NCI-H1105 (cell line): ENCODE measurements around the gene PARD3.
A peak's percentile ranks its signal among the peaks of the same experiment; 100 is the strongest.

Experiments used
- DNase-seq: peaks from one replicate; lab custom pipeline; 2025; lab: John Stamatoyannopoulos, UW

Gene PARD3

DNA sequence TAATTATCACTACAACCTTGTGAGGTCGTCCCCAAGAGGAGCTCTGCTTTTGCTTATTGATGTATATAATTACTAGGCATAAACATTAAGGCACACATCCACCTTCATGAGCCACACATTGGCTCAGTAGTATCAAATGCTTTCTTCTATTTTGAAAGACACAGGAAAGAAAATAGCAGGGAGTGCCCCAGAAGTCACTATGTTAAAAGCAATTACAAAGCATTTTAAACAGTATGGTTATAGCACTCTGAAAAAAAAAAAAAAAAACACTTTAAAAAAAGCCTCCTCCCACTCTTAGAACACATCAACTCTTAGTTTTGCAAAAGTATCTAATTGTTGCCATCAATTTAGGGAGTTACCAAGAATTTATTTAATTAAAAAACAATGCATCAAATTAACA is 474.2 kb downstream of the PARD3 start:
- no peak for DNase-seq

DNA sequence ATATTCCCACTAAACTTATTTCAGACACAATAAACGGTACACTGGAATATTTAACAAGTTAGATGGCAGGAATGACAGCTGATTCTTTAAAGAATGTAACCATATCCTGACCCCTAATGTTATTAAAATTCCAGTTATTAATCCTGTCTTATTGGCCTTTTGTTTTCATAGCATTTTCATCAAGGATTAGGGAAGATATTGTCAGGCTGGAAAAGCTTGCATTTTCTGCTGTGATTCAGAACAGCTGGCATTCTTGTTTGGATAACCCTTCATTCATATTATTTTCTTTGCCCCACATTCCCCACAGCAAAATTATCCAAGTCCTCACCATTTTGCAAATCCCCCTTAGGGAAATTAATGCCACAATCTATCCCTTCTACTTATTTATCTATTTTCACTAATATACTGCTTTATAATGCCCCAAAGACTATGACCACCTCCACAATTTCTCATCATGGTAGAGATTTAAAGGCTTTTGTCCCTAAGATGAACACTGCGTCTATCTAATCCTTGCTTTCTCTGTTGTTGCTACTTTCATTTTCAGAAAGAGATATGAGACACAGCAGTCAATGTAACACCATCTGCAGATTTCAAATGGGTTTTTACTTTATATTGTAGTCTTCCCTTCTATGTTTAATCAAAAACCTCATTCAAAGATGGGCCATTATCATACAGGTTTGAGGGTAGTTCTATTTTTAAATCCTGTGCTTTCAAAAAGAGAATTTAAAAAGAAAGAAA is 475.1 kb downstream of the PARD3 start:
- no peak for DNase-seq

DNA sequence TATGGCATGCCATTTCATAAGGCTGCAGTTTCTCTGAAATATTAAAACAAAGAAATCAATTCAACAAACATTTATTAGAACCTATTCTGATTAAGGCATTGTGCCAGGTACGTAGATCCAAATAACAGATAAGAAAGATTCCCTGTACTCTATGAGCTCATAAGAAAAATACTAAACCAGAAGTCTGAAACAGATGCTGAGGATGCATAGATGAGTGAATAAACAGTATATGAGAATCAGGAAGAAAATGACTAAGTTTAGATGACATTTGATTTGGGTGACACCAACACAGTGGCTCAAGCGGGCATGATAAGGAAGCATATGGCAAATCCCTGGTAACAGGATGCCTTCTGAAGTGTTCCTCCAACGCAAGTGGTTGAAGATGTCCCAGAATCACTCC is 477.2 kb downstream of the PARD3 start:
- no peak for DNase-seq

- DNase-seq = no peak
Observed at GRCh38 chr10:34335960-34336690, 479.0 kb downstream of the PARD3 start.

DNA sequence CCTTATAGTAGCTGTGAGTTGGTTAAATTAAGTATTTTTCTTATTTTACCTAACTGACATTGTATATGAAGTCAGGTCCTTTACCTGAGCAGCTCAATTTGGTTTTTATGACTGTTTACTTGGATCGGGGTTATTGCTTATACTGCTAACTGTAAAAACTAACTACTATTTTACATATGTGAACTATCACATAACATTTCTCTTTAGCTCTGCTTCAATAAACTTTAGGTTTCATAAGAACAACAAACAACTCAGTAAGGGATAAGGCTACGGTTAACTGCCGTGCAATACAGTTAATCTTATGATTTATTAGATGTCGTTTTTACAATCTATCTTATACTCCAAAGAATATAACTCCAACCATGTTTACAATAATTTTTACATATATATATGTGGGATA is 480.2 kb downstream of the PARD3 start:
- no peak for DNase-seq

GRCh38 chr10:34333513-34333912 is 481.6 kb downstream of the PARD3 start:
- DNase-seq = no peak

- DNase-seq = no peak
Observed at GRCh38 chr10:34327184-34327583, 487.9 kb downstream of the PARD3 start.

- no peak for DNase-seq
Observed at GRCh38 chr10:34323192-34323591, 491.9 kb downstream of the PARD3 start.

GRCh38 chr10:34320265-34320664 is 494.8 kb downstream of the PARD3 start:
- DNase-seq = peak; percentile 82

DNA sequence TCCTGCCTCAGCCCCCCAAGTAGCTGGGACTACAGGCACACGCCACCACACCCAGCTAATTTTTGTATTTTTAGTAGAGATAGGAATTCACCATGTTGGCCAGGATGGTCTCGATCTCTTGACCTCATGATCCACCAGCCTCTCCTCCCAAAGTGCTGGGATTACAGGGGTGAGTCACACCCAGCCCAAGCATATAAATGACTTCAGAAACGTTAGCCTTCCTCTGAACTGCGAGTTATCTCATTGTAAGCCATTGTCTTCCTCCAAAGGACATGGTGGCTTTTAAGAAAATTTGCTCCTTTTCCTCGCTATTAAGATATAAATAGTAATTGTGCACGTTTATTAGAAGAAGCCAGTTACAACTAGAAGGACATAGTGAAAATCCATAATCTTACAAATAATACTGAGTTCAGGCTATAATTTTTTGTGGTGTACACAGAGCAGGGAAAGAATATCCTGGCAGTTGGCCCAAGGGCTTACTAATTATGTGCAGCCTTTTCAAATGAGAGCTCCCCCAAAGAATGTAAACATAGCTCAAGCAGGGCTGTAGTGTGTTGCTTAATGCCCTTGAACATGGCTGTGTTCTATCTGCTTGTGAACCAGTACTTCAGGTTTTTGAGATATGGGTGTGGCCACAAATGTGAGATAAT is 495.8 kb downstream of the PARD3 start:
- peak; percentile 84 for DNase-seq

- no peak for DNase-seq
Observed at GRCh38 chr10:34316154-34316553, 498.9 kb downstream of the PARD3 start.

- DNase-seq = no peak
Observed at GRCh38 chr10:34314457-34314856, 500.6 kb downstream of the PARD3 start.

- DNase-seq = no peak
Observed at GRCh38 chr10:34313888-34314287, 501.2 kb downstream of the PARD3 start.

DNA sequence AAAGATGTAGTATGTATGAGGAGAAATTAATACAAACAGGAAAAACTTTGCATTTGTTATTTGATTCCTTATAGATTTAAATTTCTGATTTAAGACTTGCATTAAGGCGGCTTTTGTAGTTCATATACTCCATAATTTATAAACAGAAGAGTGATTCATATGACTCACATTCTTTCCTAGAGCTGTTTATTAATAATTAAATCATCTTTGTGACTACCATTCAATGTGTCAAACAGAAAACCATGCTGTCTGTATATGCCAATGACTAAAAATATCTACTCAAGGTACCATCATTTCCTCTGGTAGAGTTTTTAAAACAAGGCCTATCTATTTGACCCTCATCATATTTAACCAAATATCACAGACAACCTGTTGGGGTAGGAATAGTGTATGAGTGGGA is 501.7 kb downstream of the PARD3 start:
- no peak for DNase-seq

DNA sequence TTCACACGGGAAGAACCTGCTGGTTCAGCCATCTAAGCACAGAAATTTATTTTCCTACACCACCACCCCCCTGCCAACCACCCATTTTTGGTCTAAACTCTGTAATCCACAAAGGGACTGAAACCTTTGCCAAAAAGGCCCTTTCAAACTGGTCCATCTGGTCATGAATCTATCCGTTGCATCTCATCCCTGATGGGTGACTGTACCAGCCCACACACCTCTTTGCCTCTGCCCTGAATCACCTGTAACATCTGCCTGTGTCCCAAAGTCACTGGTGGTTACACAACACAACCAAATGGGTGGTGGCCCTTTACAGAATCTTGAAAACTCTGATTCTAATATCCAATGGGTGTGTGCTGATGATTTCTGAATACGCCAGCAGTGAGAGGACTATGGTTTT is 503.4 kb downstream of the PARD3 start:
- no peak for DNase-seq

GRCh38 chr10:34310234-34310633 is 504.9 kb downstream of the PARD3 start:
- no peak for DNase-seq

DNA sequence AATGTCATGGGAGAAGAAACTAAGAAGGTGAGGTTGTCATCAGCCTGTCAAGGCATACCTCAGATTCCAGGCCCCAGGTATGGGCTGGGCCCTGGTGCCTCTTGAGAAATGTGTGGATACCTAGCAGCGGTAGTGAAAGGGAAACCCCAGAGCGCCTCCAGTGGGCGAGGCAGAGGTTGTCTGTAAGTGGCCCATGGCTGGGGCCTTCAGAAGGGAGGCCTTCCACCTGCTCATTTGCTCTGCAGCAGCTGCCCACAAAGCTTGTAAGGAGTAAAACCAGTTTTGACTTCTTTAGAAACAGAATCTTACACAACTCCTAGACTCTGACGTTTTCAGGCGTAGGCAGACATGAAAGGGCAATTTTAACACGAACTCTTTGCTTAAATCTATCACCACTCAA is 509.9 kb downstream of the PARD3 start:
- DNase-seq = no peak

DNA sequence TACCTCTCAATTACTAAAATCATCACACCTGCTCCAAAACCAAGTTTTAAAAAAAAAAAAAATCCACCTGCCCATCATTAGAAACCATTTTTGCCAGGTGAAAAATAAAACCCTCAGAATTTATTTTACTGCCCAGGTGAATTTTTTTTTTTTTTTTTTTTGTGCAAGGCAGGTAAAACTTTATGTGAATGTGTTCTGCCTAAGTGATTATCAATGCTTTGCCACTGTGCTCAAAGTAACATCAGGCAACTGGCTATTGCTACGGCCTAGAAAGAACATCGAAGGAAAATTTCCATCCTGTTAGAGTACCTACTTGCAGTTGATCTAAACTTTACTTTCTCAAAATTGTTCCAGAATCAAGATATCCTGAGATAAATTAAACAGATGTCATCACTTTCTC is 512.1 kb downstream of the PARD3 start:
- no peak for DNase-seq

GRCh38 chr10:34299105-34299611 is 515.9 kb downstream of the PARD3 start:
- no peak for DNase-seq

GRCh38 chr10:34298346-34298818 is 516.7 kb downstream of the PARD3 start:
- DNase-seq = no peak

- DNase-seq = no peak
Observed at GRCh38 chr10:34297541-34298345, 517.4 kb downstream of the PARD3 start.

- DNase-seq = no peak
Observed at GRCh38 chr10:34295142-34295548, 520.0 kb downstream of the PARD3 start.
